HG02642 (cell line): ENCODE results near the gene KRTAP5-8.
"Not testable (repeated sequence)": the region's sequence is repeated elsewhere in the genome, so short reads cannot be mapped to it uniquely, and the experiment has no call there.

Experiments
- ATAC-seq: cut with Tn5 transposase; IDR thresholded peaks from one replicate; pipeline ENCODE4 v1.9.1; 2021; ENCODE audit warnings: mild to moderate bottlenecking; ENCODE audit not compliant: unreplicated experiment, poor library complexity

KRTAP5-8 gene

GRCh38 chr11:71542879-71543777 lies 5.3 kb downstream of the KRTAP5-8 start:
- ATAC-seq: no peak

DNA sequence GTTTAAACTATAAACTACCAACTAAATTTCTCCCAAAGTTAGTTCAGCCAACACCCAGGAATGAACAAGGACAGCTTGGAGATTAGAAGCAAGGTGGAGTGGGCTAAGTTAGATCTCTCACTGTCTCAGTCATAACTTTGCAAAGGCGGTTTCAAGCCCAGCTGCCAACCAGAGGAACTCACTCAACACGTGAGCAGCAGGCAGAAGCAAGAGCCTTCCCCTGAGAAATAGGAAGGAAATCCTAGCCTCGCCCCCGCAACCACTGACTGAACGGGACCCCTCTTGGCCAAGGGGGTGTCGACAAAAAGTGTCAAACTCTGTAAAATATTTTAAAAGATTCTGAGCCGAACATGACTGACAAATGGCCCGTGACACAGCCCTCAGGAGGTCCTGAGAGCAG lies 6.0 kb downstream of the KRTAP5-8 start:
- no peak for ATAC-seq

DNA sequence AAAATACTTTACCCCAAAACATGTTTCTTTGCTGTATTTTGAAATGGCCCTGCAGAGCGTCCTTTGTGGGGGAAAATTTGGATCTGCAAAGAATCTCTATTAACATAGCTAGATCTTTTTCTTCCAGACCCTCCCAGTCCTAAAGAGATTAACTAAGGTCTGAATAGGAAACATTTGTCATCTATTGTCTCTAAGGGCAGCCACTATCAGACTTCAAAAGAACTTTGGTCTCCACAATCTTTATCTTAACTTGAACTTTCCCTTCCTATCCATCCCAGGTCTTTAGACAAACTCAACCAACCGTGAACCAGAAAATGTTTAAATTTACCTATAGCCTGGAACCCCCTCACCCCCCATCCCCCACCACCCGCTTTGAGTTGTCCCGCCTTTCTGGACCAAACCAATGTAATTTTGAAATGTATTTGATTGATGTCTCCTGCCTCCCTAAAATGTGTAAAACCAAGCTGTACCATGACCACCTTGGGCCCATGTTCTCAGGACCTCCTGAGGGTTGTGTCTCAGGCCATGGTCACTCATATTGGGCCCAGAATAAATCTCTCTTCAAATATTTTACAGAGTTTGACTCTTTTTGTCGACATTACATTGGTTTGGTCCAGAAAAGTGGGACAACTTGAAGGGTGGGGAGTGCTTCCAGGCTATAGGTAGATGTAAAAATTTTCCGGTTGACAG lies 6.8 kb downstream of the KRTAP5-8 start:
- no peak for ATAC-seq

DNA sequence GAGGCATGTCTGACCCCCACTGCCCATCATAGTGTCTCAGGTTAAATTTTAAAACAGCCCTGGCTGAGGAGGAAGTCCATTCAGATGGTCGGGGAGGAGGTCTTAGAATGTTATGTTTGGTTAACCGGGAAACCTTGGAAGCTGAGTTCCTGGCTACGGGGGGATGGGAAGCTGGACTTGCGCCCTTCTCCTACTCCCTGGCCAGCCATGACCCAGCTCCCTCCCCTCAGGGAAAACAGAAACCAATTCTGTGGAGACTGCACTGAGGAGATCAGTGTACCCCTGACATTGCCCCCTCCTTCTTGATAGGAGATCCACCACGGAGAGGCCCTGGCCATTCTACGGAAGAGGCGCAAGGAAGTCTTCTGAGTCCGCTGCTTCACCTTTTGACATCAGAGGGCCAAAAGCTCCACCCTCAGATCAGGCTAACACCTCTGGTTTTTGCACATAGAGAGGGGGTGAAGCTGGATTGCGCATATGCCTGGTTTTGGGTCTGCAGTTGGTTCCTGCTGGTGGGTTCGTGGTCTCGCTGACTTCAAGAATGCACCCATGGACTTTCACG lies 7.7 kb downstream of the KRTAP5-8 start:
- no peak for ATAC-seq

- ATAC-seq: no peak
Measured at GRCh38 chr11:71548120-71548519, 10.3 kb downstream of the KRTAP5-8 start, which contains the start of gene KRTAP5-9. TSS of gene KRTAP5-9 (plus strand) at chr11:71548420. CDS start at chr11:71548658, 238 bp downstream.

DNA sequence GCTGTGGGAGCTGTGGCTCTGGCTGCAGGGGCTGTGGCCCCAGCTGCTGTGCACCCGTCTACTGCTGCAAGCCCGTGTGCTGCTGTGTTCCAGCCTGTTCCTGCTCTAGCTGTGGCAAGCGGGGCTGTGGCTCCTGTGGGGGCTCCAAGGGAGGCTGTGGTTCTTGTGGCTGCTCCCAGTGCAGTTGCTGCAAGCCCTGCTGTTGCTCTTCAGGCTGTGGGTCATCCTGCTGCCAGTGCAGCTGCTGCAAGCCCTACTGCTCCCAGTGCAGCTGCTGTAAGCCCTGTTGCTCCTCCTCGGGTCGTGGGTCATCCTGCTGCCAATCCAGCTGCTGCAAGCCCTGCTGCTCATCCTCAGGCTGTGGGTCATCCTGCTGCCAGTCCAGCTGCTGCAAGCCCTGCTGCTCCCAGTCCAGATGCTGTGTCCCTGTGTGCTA lies 10.9 kb downstream of the KRTAP5-8 start:
- ATAC-seq: no peak

GRCh38 chr11:71551711-71552110 lies 13.9 kb downstream of the KRTAP5-8 start:
- no peak for ATAC-seq

DNA sequence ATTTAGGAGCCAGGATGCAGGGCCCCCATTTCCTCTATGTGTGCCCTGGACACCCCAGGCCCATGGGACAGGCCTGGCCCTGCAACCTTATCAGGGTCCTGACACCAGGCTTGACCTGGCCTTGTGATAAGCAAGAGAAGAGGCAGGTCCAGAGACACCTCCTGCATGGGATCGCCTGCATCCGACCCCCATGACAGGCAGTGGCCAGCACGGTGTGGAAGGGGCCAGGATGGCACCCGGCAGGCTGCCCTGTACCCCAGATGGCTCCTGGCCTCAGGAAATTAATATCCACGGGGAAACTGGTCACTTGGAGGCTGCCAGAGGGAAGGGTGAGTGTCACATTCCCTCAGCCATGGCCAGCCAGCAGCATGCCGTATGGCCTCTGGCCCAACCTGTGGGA lies 17.2 kb downstream of the KRTAP5-8 start:
- ATAC-seq: no peak

DNA sequence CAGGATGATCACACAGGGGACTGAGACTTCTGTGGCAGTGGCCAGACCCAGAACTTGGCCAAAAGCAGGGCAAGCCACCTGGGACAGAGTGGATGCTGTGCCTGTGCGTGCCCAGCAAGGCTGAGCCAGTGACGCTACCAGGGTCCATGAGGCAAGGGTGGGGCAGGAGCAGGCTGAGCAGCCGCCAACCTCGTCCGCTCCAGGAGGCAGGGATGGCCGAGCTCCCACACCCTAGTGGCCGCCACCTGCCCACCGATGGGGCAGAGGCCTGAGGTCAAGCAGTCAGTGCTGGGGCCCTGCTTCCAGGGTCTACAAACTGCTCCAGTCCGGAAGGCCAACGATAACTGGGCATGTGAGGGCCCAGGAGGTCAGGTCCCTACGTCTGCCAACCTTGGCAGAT lies 17.7 kb downstream of the KRTAP5-8 start:
- ATAC-seq: no peak

DNA sequence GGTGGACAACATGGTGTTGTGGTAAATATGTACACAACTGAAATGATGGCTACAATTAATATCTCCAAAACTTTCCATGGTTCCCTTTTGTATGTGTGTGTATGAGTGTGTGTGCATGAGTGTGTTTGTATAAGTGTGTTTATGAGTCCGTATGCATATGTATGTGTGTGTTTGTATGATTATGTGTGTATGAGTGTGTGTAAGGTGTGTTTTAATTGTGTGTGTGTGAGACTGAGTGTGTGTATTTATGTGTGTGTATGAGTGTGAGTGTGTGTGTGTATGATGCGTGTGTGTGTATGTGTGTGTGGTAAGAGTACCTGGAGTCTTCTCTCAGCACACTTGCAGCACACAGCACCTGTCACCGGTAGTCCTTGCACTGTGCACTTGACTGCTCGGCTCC lies 18.2 kb downstream of the KRTAP5-8 start:
- ATAC-seq: no peak

- ATAC-seq: no peak
Measured at GRCh38 chr11:71557257-71557656, 19.4 kb downstream of the KRTAP5-8 start.

- ATAC-seq: no peak
Measured at GRCh38 chr11:71558996-71559395, 21.2 kb downstream of the KRTAP5-8 start.

GRCh38 chr11:71562120-71562519 lies 24.3 kb downstream of the KRTAP5-8 start:
- ATAC-seq: no peak

GRCh38 chr11:71563406-71563805 lies 25.6 kb downstream of the KRTAP5-8 start:
- ATAC-seq: no peak

DNA sequence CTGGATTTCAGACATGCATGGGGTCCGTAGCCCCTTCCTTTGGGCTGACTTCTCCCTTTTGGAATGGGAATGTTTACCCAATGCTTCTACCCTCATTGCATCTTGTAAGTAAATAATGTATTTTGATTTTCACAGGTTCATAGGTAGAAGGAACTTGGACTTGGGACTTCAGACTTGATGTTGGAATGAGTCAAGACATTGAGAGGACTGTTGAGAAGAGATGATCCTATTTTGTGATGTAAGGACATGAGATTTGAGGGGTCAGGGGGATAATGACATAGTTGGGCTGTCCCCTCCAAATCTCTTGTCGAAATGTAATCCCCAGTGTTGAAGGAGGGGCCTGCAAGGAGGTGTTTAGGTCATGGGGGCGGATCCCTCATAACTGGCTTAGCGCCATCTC lies 26.6 kb downstream of the KRTAP5-8 start:
- ATAC-seq: no peak

GRCh38 chr11:71565263-71565662 lies 27.4 kb downstream of the KRTAP5-8 start, which contains the start of gene KRTAP5-10:
TSS of gene KRTAP5-10 (plus strand) at chr11:71565563. CDS start at chr11:71565588, 25 bp downstream.
- no peak for ATAC-seq

GRCh38 chr11:71566081-71566620 lies 28.3 kb downstream of the KRTAP5-8 start:
- no peak for ATAC-seq

GRCh38 chr11:71566626-71567599 lies 29.1 kb downstream of the KRTAP5-8 start:
- ATAC-seq: not testable (repeated sequence)

DNA sequence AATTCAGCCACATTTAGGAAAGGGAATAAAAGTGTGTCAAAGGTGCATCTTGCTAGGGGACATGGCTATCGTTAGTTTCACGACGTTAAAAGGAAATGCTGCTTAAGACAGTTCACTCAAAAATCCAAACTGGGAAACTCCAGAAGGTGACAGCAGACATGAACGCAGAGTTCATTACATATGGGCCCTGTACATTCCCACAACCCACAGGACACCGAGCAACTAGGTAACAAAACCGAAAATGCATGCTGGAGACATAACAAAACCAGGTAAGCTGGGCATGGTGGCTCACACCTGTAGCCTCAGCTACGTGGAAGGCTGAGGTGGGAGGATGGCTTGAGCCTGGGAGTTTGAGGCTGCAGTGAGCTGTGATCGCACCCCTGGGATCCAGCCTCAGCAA lies 29.8 kb downstream of the KRTAP5-8 start:
- ATAC-seq: not testable (repeated sequence)
